DND-41 (cell line): Measurements from ENCODE around the gene ZDHHC11B.

Experiments used
- EZH2 ChIP-seq: IDR thresholded peaks from 3 replicates; pipeline ENCODE4 v1.6.1; 2012; ENCODE audit warnings: borderline replicate concordance, low read depth, mild to moderate bottlenecking, moderate library complexity, low read length, inconsistent platforms; ENCODE audit not compliant: severe bottlenecking
- TF ChIP-seq, protein P1 (sequence below): IDR thresholded peaks from 2 replicates; pipeline ENCODE4 v1.5.1; 2012; ENCODE audit warnings: borderline replicate concordance, low read length, moderate library complexity, mild to moderate bottlenecking; ENCODE audit not compliant: poor library complexity, severe bottlenecking; ENCODE audit errors: extremely low read depth

DNA sequence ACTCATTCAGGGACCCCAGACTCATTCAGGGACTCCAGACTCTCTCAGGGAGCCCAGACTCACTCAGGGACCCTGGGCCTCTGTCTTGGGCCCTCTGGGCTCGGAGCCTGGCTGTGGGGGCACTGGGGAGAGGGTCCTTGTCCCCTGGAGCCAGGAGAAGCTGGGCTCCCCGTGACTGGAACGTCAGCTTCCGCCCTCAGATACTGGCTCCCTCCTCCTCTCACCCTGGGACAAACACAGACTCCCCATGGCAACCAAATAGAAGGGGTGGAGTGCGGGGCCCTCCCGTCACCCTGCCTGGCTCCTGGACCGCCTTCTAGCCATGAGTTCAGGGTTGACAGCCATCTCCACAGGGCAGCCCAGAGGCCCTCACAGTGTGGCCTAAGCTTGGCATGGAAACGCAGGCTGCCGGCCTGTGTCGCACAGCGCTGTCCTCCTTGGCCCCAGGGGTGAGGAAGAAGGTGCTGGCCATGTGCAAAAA lies 27.6 kb downstream of the ZDHHC11B start:
- TF ChIP-seq, protein P1, sequence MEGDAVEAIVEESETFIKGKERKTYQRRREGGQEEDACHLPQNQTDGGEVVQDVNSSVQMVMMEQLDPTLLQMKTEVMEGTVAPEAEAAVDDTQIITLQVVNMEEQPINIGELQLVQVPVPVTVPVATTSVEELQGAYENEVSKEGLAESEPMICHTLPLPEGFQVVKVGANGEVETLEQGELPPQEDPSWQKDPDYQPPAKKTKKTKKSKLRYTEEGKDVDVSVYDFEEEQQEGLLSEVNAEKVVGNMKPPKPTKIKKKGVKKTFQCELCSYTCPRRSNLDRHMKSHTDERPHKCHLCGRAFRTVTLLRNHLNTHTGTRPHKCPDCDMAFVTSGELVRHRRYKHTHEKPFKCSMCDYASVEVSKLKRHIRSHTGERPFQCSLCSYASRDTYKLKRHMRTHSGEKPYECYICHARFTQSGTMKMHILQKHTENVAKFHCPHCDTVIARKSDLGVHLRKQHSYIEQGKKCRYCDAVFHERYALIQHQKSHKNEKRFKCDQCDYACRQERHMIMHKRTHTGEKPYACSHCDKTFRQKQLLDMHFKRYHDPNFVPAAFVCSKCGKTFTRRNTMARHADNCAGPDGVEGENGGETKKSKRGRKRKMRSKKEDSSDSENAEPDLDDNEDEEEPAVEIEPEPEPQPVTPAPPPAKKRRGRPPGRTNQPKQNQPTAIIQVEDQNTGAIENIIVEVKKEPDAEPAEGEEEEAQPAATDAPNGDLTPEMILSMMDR: no peak
- TF ChIP-seq EZH2: no peak
